MV-4-11 (cell line): ENCODE results near the gene GXYLT2.

Experiments used
- DNase-seq: peaks from one replicate; lab custom pipeline; 2025; lab: John Stamatoyannopoulos, UW

GXYLT2 gene

DNA sequence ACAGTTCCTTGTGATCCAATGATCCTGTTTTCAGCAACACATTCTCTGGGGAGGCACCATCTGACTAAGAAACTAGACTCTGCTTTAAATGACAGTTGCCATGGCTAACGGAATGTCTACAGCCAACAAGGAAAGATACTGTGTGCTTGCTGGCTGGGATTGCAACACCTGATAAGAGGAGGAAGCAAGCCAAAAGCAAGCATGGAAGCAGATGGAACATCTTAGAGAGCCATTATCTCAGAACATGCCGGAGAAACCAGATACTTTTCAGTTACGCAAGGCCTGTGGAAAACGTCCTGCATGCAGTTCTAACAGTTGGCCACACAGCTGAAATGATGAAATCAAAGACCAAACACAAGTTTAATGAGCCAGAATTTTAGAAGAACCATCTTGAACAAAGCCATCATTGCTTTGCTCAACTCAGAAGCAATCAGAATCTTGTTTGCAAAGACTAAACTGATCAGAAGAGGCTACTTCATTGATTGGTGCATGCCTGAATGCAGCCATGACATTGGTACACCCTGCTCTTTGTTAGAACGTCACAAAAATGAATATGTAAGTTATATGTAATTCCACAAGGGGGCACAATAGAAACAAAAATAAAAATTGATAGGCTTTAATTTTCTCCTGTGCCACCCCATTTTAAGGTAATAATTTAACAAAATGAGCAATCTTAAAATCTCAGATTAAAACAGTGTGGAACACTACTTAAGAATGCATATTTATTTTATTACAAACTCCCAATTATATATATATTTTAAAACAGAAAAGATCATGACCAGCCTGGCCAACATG is 50.8 kb downstream of the GXYLT2 start:
- peak; percentile 92 for DNase-seq

DNA sequence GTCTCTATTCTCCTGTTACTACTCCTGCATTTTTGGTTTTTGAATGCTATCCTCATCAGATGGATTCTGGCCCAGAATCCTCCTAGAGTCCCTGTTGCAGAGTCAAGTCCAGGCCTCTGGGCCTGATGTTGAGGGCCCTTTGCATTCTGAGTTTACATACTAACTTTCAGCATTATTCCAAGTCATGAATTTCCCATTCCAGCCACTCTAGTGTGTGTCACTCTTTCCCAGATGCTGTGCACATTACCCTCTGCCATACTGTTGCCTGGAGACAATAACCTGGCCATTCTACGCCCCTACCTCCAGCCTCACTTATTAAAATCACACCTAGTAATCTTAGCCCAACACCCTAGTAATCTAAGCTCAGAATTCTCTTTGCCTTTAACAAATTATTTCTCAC is 53.4 kb downstream of the GXYLT2 start:
- no peak for DNase-seq

DNA sequence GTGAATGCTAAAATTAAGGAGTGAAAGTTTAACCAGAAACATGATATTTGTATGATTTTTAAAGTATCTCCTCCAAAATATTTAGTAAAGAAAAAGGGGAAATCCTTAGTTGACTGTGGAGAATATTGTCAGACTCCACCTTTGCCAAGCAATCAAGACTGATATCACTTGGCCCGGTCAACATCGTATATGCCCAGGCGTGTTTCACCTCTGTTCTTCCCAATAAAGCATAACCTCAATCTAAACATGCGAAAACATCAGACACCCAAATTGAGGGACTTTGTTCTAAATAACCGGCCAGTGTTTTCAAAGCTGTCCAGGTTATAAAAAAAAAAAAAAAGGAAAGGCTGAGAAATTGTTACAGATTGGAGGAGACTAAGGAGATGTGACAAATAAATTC is 54.6 kb downstream of the GXYLT2 start:
- no peak for DNase-seq

DNA sequence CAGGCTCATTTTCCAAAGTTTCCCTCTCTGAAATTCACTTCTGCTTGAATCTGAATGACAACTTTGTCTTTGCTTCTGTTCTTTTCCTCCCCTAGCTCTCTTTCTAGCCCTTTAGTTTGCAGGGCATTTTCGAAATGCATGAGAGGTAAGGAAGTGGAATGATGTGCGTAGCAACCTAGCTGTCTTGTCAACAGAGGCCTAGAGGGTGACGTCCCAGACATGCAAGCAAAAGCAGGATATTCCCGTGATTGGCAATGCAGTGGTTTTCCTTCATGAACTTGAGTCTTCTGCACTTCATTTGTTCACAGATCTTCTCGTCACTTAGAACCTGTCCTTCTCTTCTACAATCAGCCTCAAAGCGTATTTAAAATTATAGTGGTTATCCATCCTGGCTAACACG is 56.9 kb downstream of the GXYLT2 start:
- DNase-seq = no peak

DNA sequence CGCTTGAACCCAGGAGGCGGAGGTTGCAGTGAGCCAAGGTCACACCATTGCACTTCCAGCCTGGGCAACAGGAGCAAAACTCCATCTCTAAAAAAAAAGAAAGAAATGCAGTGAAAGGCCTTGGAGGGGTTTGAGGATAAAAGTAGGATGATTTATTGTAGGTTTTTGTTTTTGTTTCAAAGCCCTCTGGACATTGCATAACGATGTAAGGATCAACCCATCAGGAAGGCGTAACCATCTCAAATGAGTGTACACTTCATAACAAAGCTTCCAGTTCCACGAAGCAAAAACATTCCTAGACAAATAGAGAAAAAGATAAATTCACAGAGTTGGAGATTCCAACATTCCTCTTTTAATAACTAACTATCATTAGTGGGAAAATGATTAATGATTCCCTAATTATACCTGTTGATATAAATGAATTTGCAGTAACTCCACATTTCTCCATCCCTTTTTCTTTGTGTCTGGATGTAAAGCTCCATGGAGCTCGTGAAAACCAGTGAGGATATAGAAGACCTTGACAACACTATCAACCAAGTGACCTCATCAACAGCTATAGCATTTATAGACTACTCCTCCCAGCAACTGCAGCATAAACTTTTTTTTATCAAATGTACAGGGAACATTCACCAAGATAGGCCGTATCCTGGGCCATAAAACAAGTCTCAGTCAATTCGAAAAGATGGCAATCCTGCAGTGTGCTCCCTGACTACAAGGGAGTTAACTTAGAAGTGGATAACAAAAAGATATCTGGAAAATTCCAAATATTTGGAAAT is 60.1 kb downstream of the GXYLT2 start:
- no peak for DNase-seq

DNA sequence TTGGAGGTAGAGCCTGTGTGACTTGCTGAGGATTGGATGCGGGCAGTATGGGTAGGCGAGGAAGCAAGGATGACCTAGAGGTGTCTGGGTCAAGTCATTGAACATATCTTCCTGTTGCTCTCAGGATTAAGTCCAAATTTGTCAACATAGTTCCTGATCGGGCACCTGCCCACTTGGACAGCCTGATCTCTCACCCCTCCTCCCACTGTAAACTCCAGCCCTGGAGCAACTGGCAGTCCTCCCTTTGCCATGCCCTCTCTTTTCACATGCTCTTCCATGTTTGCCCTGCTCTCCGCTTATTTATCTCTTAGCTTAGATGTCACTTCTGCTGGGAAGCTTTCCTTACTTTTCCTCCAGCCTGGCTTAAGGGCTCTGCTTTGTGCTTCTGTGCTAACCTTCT is 61.2 kb downstream of the GXYLT2 start:
- no peak for DNase-seq

DNA sequence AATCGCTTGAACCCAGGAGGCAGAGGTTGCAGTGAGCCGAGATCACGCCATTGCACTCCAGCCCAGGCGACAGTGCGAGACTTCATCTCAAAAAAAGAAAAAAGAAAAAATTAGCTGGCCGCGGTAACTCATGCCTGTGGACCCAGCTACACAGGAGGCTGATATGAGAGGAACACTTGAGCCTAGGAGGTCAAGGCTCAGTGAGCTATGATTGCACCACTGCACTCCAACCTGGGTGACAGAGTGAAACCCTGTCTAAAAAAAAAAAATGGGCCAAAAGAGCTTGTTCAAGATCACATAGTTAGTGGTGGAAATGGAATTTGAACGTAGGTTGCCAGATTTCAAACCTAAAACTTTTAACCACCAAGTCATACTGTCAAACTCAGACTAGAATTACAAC is 62.5 kb downstream of the GXYLT2 start:
- DNase-seq = no peak

DNA sequence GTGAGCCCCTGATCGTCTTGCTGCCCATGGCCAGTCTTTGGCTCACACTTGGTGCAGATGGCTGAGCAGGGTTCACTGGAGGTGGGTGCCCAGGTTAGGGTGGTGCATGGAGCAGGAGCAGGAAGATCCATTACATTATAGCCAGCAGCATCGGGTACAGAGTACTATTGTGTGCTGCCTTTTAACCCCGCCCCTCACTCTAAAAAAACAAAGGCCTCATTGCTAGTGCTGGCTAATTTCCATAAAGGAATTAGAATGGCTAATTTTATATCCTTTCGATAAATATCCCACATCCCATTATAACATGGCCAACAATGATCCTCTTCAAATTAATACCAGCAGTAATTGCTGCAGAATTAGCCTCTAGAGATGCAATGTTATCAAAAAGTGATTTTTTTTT is 63.0 kb downstream of the GXYLT2 start:
- DNase-seq = no peak

DNA sequence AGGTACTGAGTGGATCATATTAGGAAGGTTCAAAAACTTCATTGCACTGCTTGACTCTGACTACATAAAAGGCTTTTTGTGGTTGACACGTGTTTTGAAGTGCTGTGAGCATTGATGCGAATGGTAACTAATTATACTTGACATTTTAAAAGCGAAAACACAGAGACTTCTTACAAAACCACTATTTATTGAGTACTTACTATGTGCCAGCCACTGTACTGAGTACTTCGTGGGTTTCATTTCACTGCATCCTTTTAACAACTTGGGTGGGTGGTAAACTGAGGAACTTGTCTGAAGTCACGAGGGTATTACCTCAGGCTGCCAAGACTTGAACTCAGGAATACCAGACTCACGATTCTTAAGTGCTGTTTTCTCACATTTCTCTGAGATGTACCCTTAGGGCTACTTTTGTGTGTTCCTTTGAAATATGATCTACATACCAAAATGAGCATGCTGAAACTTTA is 63.4 kb downstream of the GXYLT2 start:
- DNase-seq = no peak

DNA sequence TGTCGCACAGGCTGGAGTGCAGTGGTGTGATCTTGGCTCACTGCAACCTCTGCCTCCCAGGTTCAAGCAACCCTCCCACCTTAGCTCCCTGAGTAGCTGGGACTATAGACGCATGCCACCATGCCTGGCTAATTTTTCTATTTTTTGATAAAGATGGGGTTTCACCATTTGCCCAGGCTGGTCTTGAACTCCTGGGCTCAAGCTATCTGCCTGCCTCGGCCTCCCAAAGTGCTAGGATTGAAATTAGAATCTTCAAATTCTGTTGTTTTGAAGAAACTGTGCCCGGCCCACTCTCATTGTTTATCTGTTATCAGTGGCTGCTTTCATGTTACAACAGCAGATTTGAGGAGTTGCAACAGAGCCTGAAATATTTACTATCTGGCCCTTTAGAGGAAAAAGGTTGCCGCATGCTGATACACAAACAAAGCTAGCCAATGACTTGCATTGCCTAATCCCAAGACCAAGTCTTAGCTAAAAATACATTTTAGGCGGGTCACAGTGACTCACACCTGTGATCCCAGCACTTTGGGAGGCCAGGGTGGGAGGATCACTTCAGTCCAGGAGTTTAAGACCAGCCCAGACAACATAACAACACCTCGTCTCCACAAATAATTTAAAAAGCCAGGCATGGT is 65.6 kb downstream of the GXYLT2 start:
- DNase-seq = no peak

DNA sequence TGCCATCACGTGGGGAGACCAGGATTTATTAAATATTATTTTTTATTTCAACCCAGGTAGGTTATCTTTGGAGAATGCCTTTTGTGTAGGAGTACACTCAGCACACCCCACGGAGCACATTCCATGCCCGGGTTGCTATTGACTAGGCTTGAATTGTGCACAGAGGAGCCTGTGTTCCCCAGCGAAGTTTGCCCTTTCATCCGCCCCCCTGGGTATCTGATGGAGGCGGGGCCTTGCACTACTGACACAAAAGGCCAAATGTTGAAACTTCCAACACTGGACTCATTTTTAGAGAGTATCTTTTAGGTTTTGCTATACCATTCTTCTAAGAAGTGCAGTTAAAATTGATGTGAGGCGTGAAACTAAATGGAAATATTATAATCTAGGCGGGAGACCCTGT is 69.5 kb downstream of the GXYLT2 start:
- DNase-seq = no peak

DNA sequence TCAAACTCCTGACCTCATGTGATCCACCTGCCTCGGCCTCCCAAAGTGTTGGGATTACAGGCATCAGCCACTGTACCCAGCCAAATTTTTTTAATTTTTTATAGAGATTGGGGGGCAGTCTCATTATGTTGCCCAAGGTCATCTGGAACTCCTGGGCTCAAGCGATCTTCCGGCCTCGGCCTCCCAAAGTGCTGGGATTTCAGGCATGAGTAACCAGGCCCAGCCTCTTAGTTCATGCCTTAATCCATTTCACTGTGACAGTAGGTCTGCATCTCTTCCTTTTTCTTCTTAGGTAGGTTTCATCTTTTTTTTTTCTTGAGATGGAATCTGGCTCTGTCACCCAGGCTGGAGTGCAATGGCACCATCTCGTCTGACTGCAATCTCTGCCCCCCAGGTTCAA is 71.5 kb downstream of the GXYLT2 start:
- DNase-seq = no peak

DNA sequence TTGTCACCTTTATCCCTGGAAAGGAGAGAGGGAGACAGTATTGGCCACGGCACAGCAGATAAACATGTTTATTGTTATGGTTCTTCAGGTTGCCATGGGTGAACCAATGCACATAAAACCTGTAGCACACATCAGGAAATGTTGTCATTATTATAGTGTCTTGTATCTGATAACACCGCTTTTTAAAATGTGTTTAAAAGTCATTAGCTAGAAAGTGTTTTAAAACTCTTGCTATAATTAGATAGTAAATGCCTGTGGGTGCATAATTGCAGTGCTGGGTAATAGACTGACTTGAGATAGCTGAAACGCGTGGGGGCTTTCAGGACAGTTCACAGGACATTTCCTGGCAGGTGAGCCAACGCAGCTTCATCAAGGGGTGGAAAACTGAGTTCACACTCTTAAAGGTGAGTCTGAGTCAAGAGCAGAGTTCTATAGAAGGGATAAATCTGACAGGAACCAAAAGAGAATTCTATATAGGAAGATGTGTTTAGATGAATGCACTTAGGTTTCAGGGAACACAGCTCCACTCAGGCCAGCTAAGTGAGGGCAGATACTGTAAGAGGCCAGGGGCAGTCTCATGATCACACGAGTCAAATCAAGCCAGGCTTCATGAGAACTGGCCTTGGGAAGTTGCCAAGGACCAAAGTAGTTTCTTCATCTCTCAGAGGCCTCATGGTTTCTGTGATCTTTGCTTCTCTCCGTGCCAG is 73.1 kb downstream of the GXYLT2 start:
- peak; percentile 37 for DNase-seq

DNA sequence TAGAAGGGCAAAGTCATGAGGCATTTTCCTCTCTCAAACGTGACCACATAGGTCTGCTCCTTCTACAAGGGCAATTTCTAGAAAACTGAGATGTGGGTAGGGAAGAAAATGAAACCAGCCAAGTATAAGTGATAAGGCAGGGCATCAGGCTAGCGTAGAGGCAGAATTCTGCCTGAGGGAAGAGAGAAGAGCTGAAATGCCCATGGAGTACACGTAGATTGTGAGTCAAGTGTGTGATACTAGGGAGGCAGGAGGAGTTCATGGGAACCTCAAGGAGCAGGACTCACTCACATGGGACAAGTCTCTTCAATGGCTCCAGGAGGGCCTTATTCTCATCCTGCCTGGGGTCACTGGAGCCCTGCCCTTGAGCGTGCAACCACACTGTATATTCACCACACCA is 73.9 kb downstream of the GXYLT2 start:
- no peak for DNase-seq

DNA sequence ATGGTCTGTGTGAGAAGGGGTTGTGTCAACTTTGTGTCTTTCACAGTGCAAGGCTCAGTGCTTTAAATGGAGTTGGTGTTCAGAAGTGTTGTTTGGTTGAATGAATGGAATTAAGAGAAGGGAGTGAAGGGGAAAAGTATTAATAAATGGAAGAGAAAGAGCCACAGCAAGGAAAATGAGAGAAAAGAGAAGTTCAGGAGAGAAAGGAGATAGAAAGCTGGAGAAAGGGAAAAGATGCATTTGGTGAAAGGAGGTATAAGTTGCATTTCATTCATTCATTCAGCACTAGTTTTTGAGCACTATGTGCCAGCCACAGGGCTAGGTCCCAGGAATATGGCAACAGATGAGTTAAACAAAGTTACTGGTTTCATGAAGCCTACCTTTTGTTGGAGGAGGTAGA is 74.5 kb downstream of the GXYLT2 start:
- no peak for DNase-seq

DNA sequence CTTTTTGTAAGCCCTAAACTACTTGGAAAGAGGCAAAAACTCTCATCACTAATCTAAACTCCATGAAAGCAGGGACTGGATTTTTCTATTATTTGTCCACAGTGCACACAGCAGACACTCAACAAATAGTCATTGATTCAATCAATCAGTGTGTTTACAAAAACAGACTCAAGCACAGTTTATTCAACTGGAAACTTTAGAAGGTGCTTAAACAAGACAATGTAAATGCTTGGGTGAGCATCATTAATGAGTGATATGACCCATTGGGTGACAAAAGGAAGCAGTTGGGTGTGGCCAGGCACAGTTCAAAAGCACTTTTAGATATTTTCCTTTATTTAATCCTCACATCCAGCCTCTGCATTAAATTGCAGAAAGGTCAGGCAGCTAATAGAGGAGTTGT is 76.8 kb downstream of the GXYLT2 start:
- DNase-seq = no peak

DNA sequence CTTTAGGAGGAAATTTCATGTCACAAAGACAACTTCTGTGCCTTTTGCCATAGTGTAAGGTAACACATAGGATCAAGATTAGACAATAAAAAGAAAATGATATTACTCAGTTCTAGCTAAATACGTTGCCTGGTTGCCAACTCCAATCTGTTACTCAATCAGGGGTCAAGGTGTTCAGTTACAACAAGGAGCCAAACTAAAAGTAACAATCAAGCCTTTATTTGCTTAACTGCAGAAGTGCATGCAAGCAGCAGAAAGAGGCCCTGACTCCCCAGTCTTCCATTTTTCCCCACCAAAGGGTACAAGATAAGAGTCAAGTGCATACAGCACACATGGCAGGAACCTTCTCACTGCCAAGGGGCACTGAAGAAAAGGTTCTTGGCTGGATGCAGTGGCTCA is 80.4 kb downstream of the GXYLT2 start:
- DNase-seq = no peak

DNA sequence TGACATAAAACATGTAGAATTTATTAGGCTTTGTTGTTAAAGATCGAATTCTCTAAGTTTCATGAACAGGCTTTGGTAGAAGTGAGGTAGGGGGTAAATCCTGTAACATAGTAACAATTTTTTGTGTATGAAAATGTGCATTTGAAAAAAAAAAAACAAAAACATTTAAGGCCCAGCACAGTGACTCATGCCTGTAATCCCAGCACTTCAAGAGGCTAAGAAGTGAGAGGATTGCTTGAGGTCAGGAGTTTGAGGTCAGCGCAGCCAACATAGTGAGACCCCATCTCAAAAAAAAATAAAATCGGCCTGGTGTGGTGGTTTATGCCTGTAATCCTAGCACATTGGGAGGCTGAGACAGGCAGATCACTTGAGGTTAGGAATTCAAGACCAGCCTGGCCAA is 81.9 kb downstream of the GXYLT2 start:
- DNase-seq = no peak

DNA sequence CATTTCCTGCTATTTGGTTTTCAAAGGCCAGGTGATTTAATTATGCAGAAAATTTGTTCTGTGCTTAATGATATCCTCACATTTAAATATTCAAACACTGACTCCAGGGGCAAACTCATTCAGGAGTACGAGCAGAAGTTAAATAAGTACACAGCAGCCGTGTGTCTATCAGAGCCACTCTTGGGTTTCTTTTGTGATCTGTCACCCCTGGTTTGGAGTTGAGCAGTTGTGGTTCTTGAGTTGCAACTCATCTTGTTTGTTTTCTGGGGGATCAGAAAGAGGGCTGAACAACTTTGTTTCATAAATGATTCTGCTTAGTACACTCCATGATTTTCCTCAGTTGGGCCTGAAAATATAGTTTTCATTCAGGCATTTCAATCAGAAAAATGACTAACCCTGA is 83.1 kb downstream of the GXYLT2 start:
- no peak for DNase-seq

DNA sequence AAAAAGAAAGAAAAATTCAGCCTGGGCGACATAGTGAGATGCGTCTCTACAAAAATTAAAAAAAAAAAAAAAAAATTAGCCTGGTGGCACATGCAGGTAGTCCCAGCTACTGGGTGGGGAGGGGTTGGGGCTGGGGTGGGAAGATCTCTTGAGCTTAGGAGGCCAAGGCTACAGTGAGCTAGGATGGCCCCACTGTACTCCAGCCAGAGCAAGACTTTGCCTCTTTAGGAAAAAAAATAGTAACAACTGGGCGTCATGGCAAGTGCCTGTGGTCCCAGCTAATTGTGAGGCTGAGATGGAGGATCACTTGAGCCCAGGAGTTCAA is 84.8 kb downstream of the GXYLT2 start:
- DNase-seq = no peak

DNA sequence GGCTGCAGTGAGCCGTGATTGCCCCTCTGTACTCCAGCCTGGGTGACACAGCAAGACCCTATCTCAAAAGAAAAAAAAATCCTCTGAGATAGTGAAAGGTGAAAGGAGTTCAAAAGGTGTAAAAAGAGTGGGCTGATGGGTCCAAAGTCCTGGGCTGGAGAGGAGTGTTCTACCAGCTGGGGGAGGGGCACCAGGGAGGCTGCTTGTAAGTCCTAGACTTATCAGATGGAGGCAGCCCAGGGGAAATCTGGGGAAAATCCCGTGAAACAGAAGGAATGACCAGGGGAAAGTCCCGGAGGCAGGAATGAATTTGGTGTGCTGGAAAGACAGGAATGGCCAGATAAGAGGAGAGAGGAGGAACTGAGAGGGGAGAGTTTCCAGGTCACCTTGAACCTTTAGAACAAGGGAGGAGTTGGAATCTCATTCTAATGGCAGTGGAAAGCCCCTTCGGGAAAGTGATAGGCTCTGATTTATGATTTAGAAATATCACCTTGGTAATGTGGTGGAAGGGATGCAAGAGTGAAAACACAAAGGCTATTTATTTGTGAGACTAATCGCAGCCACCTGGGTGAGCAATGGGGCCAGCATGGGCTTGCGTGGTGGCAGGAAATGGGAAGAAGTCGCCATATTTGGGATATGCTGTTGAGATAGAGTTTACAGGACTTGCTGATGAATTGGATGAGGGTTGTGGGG is 85.3 kb downstream of the GXYLT2 start:
- DNase-seq = no peak

DNA sequence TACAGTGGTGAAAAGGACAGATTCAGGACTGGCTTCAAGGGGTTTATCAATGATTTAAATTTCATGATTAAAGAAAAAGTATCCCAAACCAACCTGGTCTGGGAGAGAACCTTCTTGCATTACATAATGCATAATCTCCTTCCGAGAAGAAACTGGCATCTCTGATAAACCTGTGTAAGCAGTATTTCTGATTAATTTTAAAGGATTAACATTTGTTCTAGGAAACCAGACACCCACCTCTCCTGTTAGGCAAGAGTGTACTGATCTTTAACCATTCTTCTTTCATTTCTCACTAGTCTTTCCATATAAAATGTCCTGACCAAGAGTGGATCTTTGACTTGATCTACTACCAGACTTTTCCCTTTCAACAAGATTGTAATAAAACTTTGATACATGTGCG is 85.9 kb downstream of the GXYLT2 start:
- no peak for DNase-seq
